ENCODE results near the gene RANBP3L. TPM values are rescaled to one million over a fixed set of nuclear protein-coding genes. Genes with fewer than 3 reads are reported as not detected.

Gene RANBP3L
- total RNA-seq, 5 donors from 2014 or later (not counting 1 experiment from before 2014, with no cell fraction given): not detected

DNA sequence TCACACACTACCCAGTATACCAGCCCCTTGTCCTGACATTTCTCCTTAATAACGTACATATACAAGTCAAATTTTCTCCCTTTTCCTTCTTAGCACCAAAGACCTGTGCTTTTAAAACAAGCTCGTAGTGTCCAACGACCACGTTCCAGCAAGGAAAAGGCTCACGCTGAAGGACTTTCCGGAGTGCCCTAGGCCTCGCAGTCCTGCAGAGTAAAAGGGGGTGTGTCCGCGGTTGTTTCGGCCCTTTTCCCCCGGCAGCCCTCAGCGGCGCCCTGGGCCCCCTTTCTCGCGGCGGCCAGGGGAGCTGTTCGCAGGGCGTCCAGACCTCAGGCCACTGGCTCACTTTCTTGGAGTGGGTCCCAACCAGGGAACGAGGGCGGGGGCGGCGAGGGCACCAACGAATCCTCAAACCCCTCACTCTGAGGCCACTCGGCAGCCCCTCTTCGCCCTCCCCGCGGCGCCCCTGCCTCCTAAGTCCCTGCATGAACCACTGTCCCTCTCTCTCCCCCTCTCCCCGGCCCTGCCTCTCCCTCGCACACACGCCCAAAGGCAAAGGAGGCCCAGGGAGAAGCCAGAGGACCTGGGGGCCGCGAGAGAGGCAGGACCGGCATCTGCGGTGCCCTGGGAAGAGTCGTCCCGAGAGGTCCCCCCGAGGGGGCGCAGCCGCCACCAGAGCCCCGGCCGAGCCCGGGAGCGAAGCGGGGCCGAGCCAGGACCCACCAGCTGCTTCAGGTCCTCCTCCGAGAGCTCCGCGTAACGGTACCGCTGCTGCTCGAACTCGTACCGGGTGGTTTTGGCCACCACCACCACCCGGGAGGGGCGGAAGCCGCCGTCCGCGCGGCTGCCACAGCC lies 60.7 kb downstream of the RANBP3L start:
- no peaks in the 10 kb centered on the region for H3K9me3 Mint-ChIP-seq
- peak overlapping the region; percentile 78 to 83 (median 83) for H3K4me3 Mint-ChIP-seq
- H3K9me3 ChIP-seq: no peaks in the 10 kb centered on the region
- WGBS (ENCODE audit: insufficient coverage): 3% methylated on average over 55 of the region's 61 CpGs
- ChIA-PET CTCF (interaction anchor here (0.8 to 2.9 kb wide), 9 partner anchors 14 to 1312 kb away, joined by 3 to 8 read pairs (median 4); partner anchors contain the start of genes DNAJC21 (in 1 of the 2), LMBRD2 (in 1 of the 2) and SKP2 (in 1 of the 2)), POLR2A (interaction anchor here in 1 of 2 donors (0.6 kb wide), 1 partner anchor 1311 kb away, joined by 3 read pairs; no protein-coding TSS in a partner anchor)
- peak overlapping the region; percentile 88 for H3K27ac ChIP-seq (ENCODE audit: low read length)
- peak in 2 of 4 experiments; percentile 6 to 15 for ATAC-seq (replicated peaks in 1 of 4)
- H3K27ac Mint-ChIP-seq: peak overlapping the region; percentile 86 to 91
- H3K36me3 Mint-ChIP-seq: no peaks in the 10 kb centered on the region
- no peaks in the 10 kb centered on the region for H3K36me3 ChIP-seq (ENCODE audit: control insufficient read depth in 2 of 2, extremely low read depth in 1 of 2, insufficient read depth in 1 of 2, low read length in 1 of 2)
- H3K27me3 Mint-ChIP-seq: no peaks in the 10 kb centered on the region
- H3K4me1 ChIP-seq (ENCODE audit: control insufficient read depth in 1 of 2, extremely low read depth in 1 of 2, insufficient read depth in 2 of 2, low read length in 2 of 2): peaks cover 8 to 20% of the 10 kb centered on the region in 2 experiments
- H3K27me3 ChIP-seq (replicated peaks in 1 of 2; ENCODE audit: control insufficient read depth in 2 of 2, extremely low read depth in 1 of 2, insufficient read depth in 2 of 2, low read length in 1 of 2): no peaks in the 10 kb centered on the region
- peak in 20 of 35 experiments; percentile 1 to 46 (median 14) for DNase-seq
- H3K4me1 Mint-ChIP-seq: peaks cover 49 to 56% (median 50%) of the 10 kb centered on the region in 3 donors
- peak overlapping the region; percentile 77 to 91 for H3K4me3 ChIP-seq (ENCODE audit: control insufficient read depth in 1 of 2, extremely low read depth in 1 of 2, low read length in 1 of 2)

DNA sequence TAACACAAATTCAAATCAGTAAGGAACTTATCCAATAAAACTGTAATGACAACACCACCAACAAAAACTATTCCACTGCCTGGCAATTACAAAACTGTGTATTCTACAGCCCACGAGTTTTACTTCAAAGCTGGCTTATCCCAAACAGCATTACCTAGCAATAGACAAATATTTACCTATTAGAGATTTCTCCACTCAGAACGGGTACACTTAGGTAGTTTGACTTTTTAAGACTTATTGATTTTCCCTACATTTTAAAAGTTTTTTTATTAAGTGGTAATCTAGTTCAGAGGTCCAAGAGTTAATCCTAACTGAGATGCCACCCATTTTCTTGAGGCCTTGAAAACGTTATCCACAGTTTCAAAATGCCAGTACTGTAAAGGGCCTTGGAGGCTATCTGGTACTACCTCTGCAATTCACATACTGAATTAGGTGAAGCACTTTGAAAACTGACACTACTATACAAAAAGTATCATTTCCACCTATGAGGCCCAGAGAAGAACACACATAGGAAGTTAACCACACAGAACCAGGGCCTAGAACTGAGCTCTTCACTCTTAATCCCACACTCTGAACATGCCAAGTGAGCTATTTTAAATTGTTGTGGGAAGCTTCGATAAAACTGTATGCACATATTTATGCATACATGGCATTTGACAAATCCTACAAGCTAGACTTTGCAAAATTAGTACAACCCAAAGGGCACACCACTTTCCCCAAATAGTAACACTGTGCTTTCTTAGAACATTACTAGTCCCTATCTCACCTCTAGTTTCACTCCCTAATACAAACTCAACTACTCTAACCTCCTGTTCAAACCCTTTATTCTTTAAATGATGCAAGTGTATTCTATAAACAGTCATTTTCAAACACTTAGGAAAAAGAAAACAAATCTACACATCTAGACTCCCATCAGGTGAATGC lies 62.1 kb downstream of the RANBP3L start:
- ChIA-PET POLR2A (no interaction called here), CTCF (interaction anchor here (0.5 to 0.9 kb wide), 2 partner anchors 12 to 1139 kb away, joined by 3 to 6 read pairs; no protein-coding TSS in a partner anchor)
- H3K27ac ChIP-seq (ENCODE audit: low read length): peak overlapping the region; percentile 88
- Mint-ChIP-seq H3K9me3 (no peaks in the 10 kb centered on the region), H3K36me3 (no peaks in the 10 kb centered on the region), H3K4me3 (peak overlapping the region; percentile 78 to 83 (median 83)), H3K27ac (peak overlapping the region; percentile 86 to 91), H3K27me3 (no peaks in the 10 kb centered on the region), H3K4me1 (peaks cover 49 to 56% (median 50%) of the 10 kb centered on the region in 3 donors)
- peak in 1 of 35 experiments; percentile 11 for DNase-seq
- no peaks in the 10 kb centered on the region for H3K9me3 ChIP-seq
- no peaks in the 10 kb centered on the region for H3K36me3 ChIP-seq (ENCODE audit: control insufficient read depth in 2 of 2, extremely low read depth in 1 of 2, insufficient read depth in 1 of 2, low read length in 1 of 2)
- H3K4me1 ChIP-seq (ENCODE audit: control insufficient read depth in 1 of 2, extremely low read depth in 1 of 2, insufficient read depth in 2 of 2, low read length in 2 of 2): peaks cover 8 to 20% of the 10 kb centered on the region in 2 experiments
- ATAC-seq (replicated peaks in 1 of 4): no peak
- WGBS (ENCODE audit: insufficient coverage): no CpG with 5 or more reads among the region's 4 CpGs
- no peak overlapping the region for H3K4me3 ChIP-seq (ENCODE audit: control insufficient read depth in 1 of 2, extremely low read depth in 1 of 2, low read length in 1 of 2)
- H3K27me3 ChIP-seq (replicated peaks in 1 of 2; ENCODE audit: control insufficient read depth in 2 of 2, extremely low read depth in 1 of 2, insufficient read depth in 2 of 2, low read length in 1 of 2): no peaks in the 10 kb centered on the region

DNA sequence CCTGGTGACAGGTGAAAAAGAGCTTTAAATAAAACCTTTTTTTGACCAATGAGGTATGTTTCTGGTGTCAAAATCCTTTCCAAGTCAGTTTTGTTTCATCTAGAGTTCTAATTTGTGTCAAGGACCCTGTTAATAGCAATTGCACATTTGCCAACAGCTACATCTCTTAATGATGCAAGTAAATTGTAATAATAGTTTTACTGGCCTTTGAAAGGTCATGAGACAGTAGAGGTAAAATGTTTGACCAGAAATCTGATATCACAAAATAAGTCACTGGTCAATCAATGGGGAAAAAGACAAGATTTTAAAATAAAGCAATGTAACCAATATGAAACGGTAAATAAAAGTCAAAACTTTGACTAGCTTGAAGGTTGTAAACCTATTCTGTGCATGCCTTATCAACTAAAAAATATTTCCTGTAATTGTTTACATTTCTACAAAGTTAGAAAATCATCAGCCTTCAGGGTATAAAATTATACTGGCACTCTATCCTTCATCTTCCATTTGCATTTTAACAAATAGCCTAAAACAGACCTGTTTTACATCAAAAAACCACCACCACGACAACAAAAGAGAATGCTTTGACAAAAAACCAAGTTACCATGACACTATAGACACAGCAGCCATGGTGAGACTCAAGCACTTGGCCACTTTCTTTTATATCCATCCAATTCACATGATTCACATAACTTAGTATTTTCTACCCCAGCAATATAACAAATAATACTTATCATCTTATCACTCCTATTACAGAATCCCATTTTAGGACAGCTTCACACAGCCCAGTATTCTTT lies 63.0 kb downstream of the RANBP3L start:
- no peak overlapping the region for H3K4me3 ChIP-seq (ENCODE audit: control insufficient read depth in 1 of 2, extremely low read depth in 1 of 2, low read length in 1 of 2)
- no peak overlapping the region for H3K27ac ChIP-seq (ENCODE audit: low read length)
- WGBS (ENCODE audit: insufficient coverage): 82% methylated on average over 1 of the region's 2 CpGs
- no peaks in the 10 kb centered on the region for H3K9me3 ChIP-seq
- DNase-seq (no peak), ATAC-seq (replicated peaks in 1 of 4) (no peak)
- no peaks in the 10 kb centered on the region for H3K9me3 Mint-ChIP-seq
- no peaks in the 10 kb centered on the region for H3K36me3 ChIP-seq (ENCODE audit: control insufficient read depth in 2 of 2, extremely low read depth in 1 of 2, insufficient read depth in 1 of 2, low read length in 1 of 2)
- CTCF ChIA-PET: interaction anchor here in 1 of 2 donors (0.9 kb wide), 1 partner anchor 12 kb away, joined by 3 read pairs; no protein-coding TSS in a partner anchor
- H3K36me3 Mint-ChIP-seq: no peaks in the 10 kb centered on the region
- H3K27me3 ChIP-seq (replicated peaks in 1 of 2; ENCODE audit: control insufficient read depth in 2 of 2, extremely low read depth in 1 of 2, insufficient read depth in 2 of 2, low read length in 1 of 2): no peaks in the 10 kb centered on the region
- H3K27ac Mint-ChIP-seq: peak overlapping the region; percentile 7 to 86
- no peaks in the 10 kb centered on the region for H3K27me3 Mint-ChIP-seq
- H3K4me1 ChIP-seq (ENCODE audit: control insufficient read depth in 1 of 2, extremely low read depth in 1 of 2, insufficient read depth in 2 of 2, low read length in 2 of 2): peaks cover 8 to 20% of the 10 kb centered on the region in 2 experiments
- POLR2A ChIA-PET: no interaction called here
- peaks cover 44 to 52% (median 48%) of the 10 kb centered on the region in 3 donors for H3K4me1 Mint-ChIP-seq
- no peak overlapping the region for H3K4me3 Mint-ChIP-seq

DNA sequence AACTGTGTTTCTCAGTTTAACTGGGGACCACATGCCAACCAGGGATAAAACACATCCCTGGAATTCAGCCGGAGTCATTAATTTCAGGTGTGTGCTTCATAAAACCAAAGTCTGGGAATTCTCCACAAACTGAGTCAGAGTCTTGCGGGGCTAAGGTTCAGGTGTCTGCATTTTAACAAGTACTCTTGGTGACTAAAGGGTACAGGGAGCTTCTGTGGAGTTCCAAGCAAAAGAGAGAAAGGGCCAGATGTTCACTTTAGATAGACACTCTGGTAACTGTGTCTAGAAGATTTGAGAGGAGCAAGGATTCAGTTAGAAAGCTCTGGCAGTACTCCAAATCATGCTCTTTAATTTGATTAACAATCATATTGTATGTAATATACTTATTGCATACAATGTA lies 64.0 kb downstream of the RANBP3L start:
- no peak overlapping the region for H3K4me3 Mint-ChIP-seq
- WGBS (ENCODE audit: insufficient coverage): 100% methylated on average over 2 of the region's 2 CpGs

DNA sequence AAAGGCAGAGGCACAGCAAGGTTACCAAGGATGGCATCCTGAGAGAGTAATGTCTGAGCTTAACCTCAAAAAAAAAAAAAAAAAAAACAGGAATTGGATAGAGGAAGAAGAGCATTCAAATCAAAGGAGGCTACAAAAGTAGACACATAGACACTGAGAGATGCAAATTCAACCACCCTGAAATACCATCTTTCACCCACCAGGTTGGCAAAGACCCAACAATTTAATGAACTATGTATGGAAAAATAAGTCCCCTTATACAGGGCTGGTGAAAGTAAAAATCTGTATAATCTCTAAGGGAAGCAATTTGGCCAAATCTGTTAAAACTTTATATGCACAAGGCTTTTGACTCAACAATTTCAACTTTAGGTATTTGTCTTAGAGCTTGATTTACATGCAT lies 64.9 kb downstream of the RANBP3L start:
- H3K36me3 Mint-ChIP-seq: peaks cover 6% of the 10 kb centered on the region
- H3K27me3 Mint-ChIP-seq: no peaks in the 10 kb centered on the region
- Histone ChIP-seq H3K36me3 (ENCODE audit: control insufficient read depth in 2 of 2, extremely low read depth in 1 of 2, insufficient read depth in 1 of 2, low read length in 1 of 2) (no peaks in the 10 kb centered on the region), H3K4me1 (ENCODE audit: control insufficient read depth in 1 of 2, extremely low read depth in 1 of 2, insufficient read depth in 2 of 2, low read length in 2 of 2) (peaks cover 6 to 9% of the 10 kb centered on the region in 2 experiments), H3K4me3 (ENCODE audit: control insufficient read depth in 1 of 2, extremely low read depth in 1 of 2, low read length in 1 of 2) (no peak overlapping the region), H3K9me3 (no peaks in the 10 kb centered on the region), H3K27me3 (replicated peaks in 1 of 2; ENCODE audit: control insufficient read depth in 2 of 2, extremely low read depth in 1 of 2, insufficient read depth in 2 of 2, low read length in 1 of 2) (no peaks in the 10 kb centered on the region), H3K27ac (ENCODE audit: low read length) (no peak overlapping the region)
- POLR2A ChIA-PET: interaction anchor here in 1 of 2 donors (0.7 kb wide), 2 partner anchors 182 to 183 kb away, joined by 4 read pairs; no protein-coding TSS in a partner anchor
- DNase-seq (no peak), ATAC-seq (replicated peaks in 1 of 4) (no peak)
- no peak overlapping the region for H3K4me3 Mint-ChIP-seq
- H3K4me1 Mint-ChIP-seq: peaks cover 38 to 41% (median 39%) of the 10 kb centered on the region in 3 donors
- no peaks in the 10 kb centered on the region for H3K9me3 Mint-ChIP-seq
- H3K27ac Mint-ChIP-seq: peak overlapping the region in 1 of 2 donors; percentile 32
- CTCF ChIA-PET: no interaction called here

More for the DNA sequence above, 64.0 kb downstream of the RANBP3L start:
- DNase-seq: no peak
- CTCF ChIA-PET: no interaction called here
- Mint-ChIP-seq H3K9me3 (no peaks in the 10 kb centered on the region), H3K27me3 (no peaks in the 10 kb centered on the region), H3K4me1 (peaks cover 38 to 45% (median 40%) of the 10 kb centered on the region in 3 donors), H3K27ac (peak overlapping the region in 1 of 2 donors; percentile 39), H3K36me3 (peaks cover 4% of the 10 kb centered on the region)
- no peak for ATAC-seq (replicated peaks in 1 of 4)
- Histone ChIP-seq H3K27ac (ENCODE audit: low read length) (no peak overlapping the region), H3K4me3 (ENCODE audit: control insufficient read depth in 1 of 2, extremely low read depth in 1 of 2, low read length in 1 of 2) (no peak overlapping the region), H3K9me3 (no peaks in the 10 kb centered on the region), H3K4me1 (ENCODE audit: control insufficient read depth in 1 of 2, extremely low read depth in 1 of 2, insufficient read depth in 2 of 2, low read length in 2 of 2) (peaks cover 8 to 16% of the 10 kb centered on the region in 2 experiments), H3K36me3 (ENCODE audit: control insufficient read depth in 2 of 2, extremely low read depth in 1 of 2, insufficient read depth in 1 of 2, low read length in 1 of 2) (no peaks in the 10 kb centered on the region), H3K27me3 (replicated peaks in 1 of 2; ENCODE audit: control insufficient read depth in 2 of 2, extremely low read depth in 1 of 2, insufficient read depth in 2 of 2, low read length in 1 of 2) (no peaks in the 10 kb centered on the region)
- POLR2A ChIA-PET: no interaction called here

All from T-cell (primary cell).